ENCODE measurements around the gene BMPER. TPM values are rescaled to one million over a fixed set of nuclear protein-coding genes. Genes with fewer than 3 reads are reported as not detected.

BMPER gene
- total RNA-seq, 1 donor from 2014 or later = 1.9 TPM

GRCh38 chr7:33998476-33998875 lies 93.1 kb downstream of the BMPER start:
- intact Hi-C loops (cut with DNase I) = no loop called here

GRCh38 chr7:34011017-34011695 lies 105.8 kb downstream of the BMPER start:
- intact Hi-C loops (cut with DNase I) = no loop called here
- no peak for DNase-seq (ENCODE audit: low spot score)

More at GRCh38 chr7:33998476-33998875, 93.1 kb downstream of the BMPER start:
- DNase-seq (ENCODE audit: low spot score) = no peak

GRCh38 chr7:34011696-34012095 lies 106.4 kb downstream of the BMPER start:
- no peak for DNase-seq (ENCODE audit: low spot score)
- intact Hi-C loops (cut with DNase I) = no loop called here

GRCh38 chr7:34013421-34013820 lies 108.1 kb downstream of the BMPER start:
- intact Hi-C loops (cut with DNase I) = no loop called here
- DNase-seq (ENCODE audit: low spot score) = no peak

- DNase-seq (ENCODE audit: low spot score) = no peak
- intact Hi-C loops (cut with DNase I) = no loop called here
Observed at GRCh38 chr7:34015651-34016050, 110.3 kb downstream of the BMPER start.

GRCh38 chr7:34016876-34017275 lies 111.5 kb downstream of the BMPER start:
- no peak for DNase-seq (ENCODE audit: low spot score)
- intact Hi-C loops (cut with DNase I) = no loop called here

GRCh38 chr7:34019301-34019790 lies 114.0 kb downstream of the BMPER start:
- no peak for DNase-seq (ENCODE audit: low spot score)
- intact Hi-C loops (cut with DNase I) = no loop called here

- no peak for DNase-seq (ENCODE audit: low spot score)
- intact Hi-C loops (cut with DNase I) = no loop called here
Observed at GRCh38 chr7:34022626-34023025, 117.3 kb downstream of the BMPER start.

GRCh38 chr7:34025600-34025999 lies 120.3 kb downstream of the BMPER start:
- no peak for DNase-seq (ENCODE audit: low spot score)
- intact Hi-C loops (cut with DNase I) = no loop called here

- DNase-seq (ENCODE audit: low spot score) = no peak
- intact Hi-C loops (cut with DNase I) = no loop called here
Observed at GRCh38 chr7:34026481-34027190, 121.3 kb downstream of the BMPER start.

GRCh38 chr7:34031156-34031555 lies 125.8 kb downstream of the BMPER start:
- intact Hi-C loops (cut with DNase I) = no loop called here

GRCh38 chr7:34034728-34035127 lies 129.4 kb downstream of the BMPER start:
- intact Hi-C loops (cut with DNase I) = no loop called here

More at GRCh38 chr7:34031156-34031555, 125.8 kb downstream of the BMPER start:
- DNase-seq (ENCODE audit: low spot score) = no peak

GRCh38 chr7:34036051-34036920 lies 130.9 kb downstream of the BMPER start:
- no peak for DNase-seq (ENCODE audit: low spot score)
- intact Hi-C loops (cut with DNase I) = no loop called here

More at GRCh38 chr7:34034728-34035127, 129.4 kb downstream of the BMPER start:
- no peak for DNase-seq (ENCODE audit: low spot score)

GRCh38 chr7:34036972-34037792 lies 131.8 kb downstream of the BMPER start:
- intact Hi-C loops (cut with DNase I) = no loop called here
- DNase-seq (ENCODE audit: low spot score) = no peak

- intact Hi-C loops (cut with DNase I) = no loop called here
- DNase-seq (ENCODE audit: low spot score) = no peak
Observed at GRCh38 chr7:34038816-34039470, 133.6 kb downstream of the BMPER start.

- intact Hi-C loops (cut with DNase I) = no loop called here
- no peak for DNase-seq (ENCODE audit: low spot score)
Observed at GRCh38 chr7:34041707-34042106, 136.4 kb downstream of the BMPER start.

- intact Hi-C loops (cut with DNase I) = no loop called here
- no peak for DNase-seq (ENCODE audit: low spot score)
Observed at GRCh38 chr7:34042406-34042805, 137.1 kb downstream of the BMPER start.

- intact Hi-C loops (cut with DNase I) = no loop called here
Observed at GRCh38 chr7:34043461-34044305, 138.3 kb downstream of the BMPER start.

More at GRCh38 chr7:34043461-34044305, 138.3 kb downstream of the BMPER start:
- DNase-seq (ENCODE audit: low spot score) = no peak

Data from cardiac septum (tissue), 1 donor.